Cardiac muscle cell (in vitro differentiated cells and primary cell): ENCODE data around the gene ASXL2. TPM values are rescaled to one million over a fixed set of nuclear protein-coding genes. Genes with fewer than 3 reads are reported as not detected.
"Not testable (repeated sequence)": the region's sequence is repeated elsewhere in the genome, so short reads cannot be mapped to it uniquely, and the experiment has no call there.

Experiments
- DNase-seq, 2 donors: peaks; one replicate each; pipeline versions ENCODE4 v3.0.0 to v3.0.0-alpha.2; 2010 to 2017; ENCODE audit warnings: low read depth in 1 of 2, low spot score in 1 of 2
- H3K27ac ChIP-seq: fragments of 200-600 bp; sonication (generic); 2 replicates; pipeline ENCODE4 v1.5.1; 2016
- H3K27me3 ChIP-seq: fragments of 200-600 bp; sonication (generic); 2 replicates; pipeline ENCODE4 v1.6.0; 2016; ENCODE audit warnings: control low read depth
- H3K36me3 ChIP-seq: fragments of 200-600 bp; sonication (generic); 2 replicates; pipeline ENCODE4 v1.5.1; 2016; ENCODE audit warnings: control low read depth
- H3K4me1 ChIP-seq: fragments of 200-600 bp; sonication (generic); 2 replicates; pipeline ENCODE4 v1.8.1; 2017; ENCODE audit warnings: low read depth, mild to moderate bottlenecking, mixed run types
- H3K4me3 ChIP-seq: fragments of 200-600 bp; sonication (generic); 2 replicates; pipeline ENCODE4 v1.5.1; 2016; ENCODE audit warnings: mild to moderate bottlenecking
- H3K9me3 ChIP-seq: fragments of 200-600 bp; sonication (generic); 2 replicates; pipeline ENCODE4 v1.5.1; 2017; ENCODE audit warnings: low read depth, mild to moderate bottlenecking, control low read depth
- CTCF ChIP-seq: IDR thresholded peaks from 2 replicates; pipeline ENCODE4 v1.5.1; 2012; ENCODE audit warnings: low read depth, mild to moderate bottlenecking, low read length
- polyA plus RNA-seq: library from polyadenylated mRNA; unstranded; fragments of >200 nt; fragmentation: Nextera tagmentation; extraction: Ambion mirVana; gene quantifications from 2 replicates; pipeline ENCODE4 v1.2.1, GENCODE V29; 2016
- total RNA-seq: library from RNA; depleted of rRNA; stranded (reverse); fragments of >200 nt; gene quantifications from 2 replicates; pipeline ENCODE4 v1.2.3, GENCODE V29; 2016

The ASXL2 gene
- total and polyA plus RNA-seq, 2 experiments from 2014 or later = 5.3 to 14.7 TPM

- no peak for TF ChIP-seq CTCF
- Histone ChIP-seq H3K4me1 (no peaks in the 10 kb centered on the region), H3K4me3 (no peak overlapping the region), H3K27ac (no peak overlapping the region), H3K27me3 (no peaks in the 10 kb centered on the region), H3K9me3 (no peaks in the 10 kb centered on the region), H3K36me3 (no peaks in the 10 kb centered on the region)
- DNase-seq = no peak
Observed at GRCh38 chr2:25917832-25918231, 39.5 kb upstream of the ASXL2 start.

GRCh38 chr2:25917411-25917810 is 39.1 kb upstream of the ASXL2 start:
- DNase-seq = peak in 1 of 2 donors; percentile 18
- H3K36me3 ChIP-seq, H3K27ac ChIP-seq, H3K9me3 ChIP-seq, H3K27me3 ChIP-seq, H3K4me1 ChIP-seq, H3K4me3 ChIP-seq: not testable (repeated sequence)

GRCh38 chr2:25915944-25916772 is 37.9 kb upstream of the ASXL2 start:
- H3K4me1 ChIP-seq, H3K9me3 ChIP-seq, H3K36me3 ChIP-seq, H3K27me3 ChIP-seq, H3K27ac ChIP-seq, DNase-seq, H3K4me3 ChIP-seq: not testable (repeated sequence)

- H3K9me3 ChIP-seq, H3K4me1 ChIP-seq, DNase-seq, H3K4me3 ChIP-seq, H3K27me3 ChIP-seq, H3K36me3 ChIP-seq, H3K27ac ChIP-seq: not testable (repeated sequence)
Observed at GRCh38 chr2:25915411-25915810, 37.1 kb upstream of the ASXL2 start.

GRCh38 chr2:25913696-25913973 is 35.3 kb upstream of the ASXL2 start:
- DNase-seq, H3K27ac ChIP-seq, H3K36me3 ChIP-seq, H3K9me3 ChIP-seq, H3K27me3 ChIP-seq, H3K4me1 ChIP-seq, H3K4me3 ChIP-seq: not testable (repeated sequence)

- Histone ChIP-seq H3K4me1 (no peaks in the 10 kb centered on the region), H3K9me3 (no peaks in the 10 kb centered on the region), H3K27me3 (no peaks in the 10 kb centered on the region), H3K27ac (no peak overlapping the region), H3K4me3 (no peak overlapping the region), H3K36me3 (no peaks in the 10 kb centered on the region)
- DNase-seq = peak; percentile 7 to 19
- TF ChIP-seq CTCF = no peak
Observed at GRCh38 chr2:25912851-25913695, 34.8 kb upstream of the ASXL2 start.

- H3K27ac ChIP-seq, H3K4me1 ChIP-seq, H3K9me3 ChIP-seq, H3K4me3 ChIP-seq, H3K27me3 ChIP-seq, H3K36me3 ChIP-seq, DNase-seq: not testable (repeated sequence)
Observed at GRCh38 chr2:25909574-25909973, 31.3 kb upstream of the ASXL2 start.

- no peaks in the 10 kb centered on the region for H3K27me3 ChIP-seq
- H3K4me3 ChIP-seq = no peak overlapping the region
- DNase-seq = no peak
- no peaks in the 10 kb centered on the region for H3K4me1 ChIP-seq
- no peaks in the 10 kb centered on the region for H3K36me3 ChIP-seq
- no peak for TF ChIP-seq CTCF
- H3K27ac ChIP-seq = no peak overlapping the region
- H3K9me3 ChIP-seq = no peaks in the 10 kb centered on the region
Observed at GRCh38 chr2:25905126-25905525, 26.8 kb upstream of the ASXL2 start.
